GM19452 (cell line): ENCODE data around the gene PPT1.
A peak's percentile ranks its signal among the peaks of the same experiment; 100 is the strongest.
"Not testable (repeated sequence)": the region's sequence is repeated elsewhere in the genome, so short reads cannot be mapped to it uniquely, and the experiment has no call there.

Experiments
- ATAC-seq: cut with Tn5 transposase; IDR thresholded peaks from one replicate; pipeline ENCODE4 v1.9.1; 2021; ENCODE audit not compliant: unreplicated experiment

PPT1 gene

GRCh38 chr1:40057310-40058030 is 39.6 kb downstream of the PPT1 start:
- ATAC-seq: no peak

- ATAC-seq: no peak
Observed at GRCh38 chr1:40056519-40057309, 40.3 kb downstream of the PPT1 start.

- ATAC-seq: no peak
Observed at GRCh38 chr1:40053138-40053887, 43.7 kb downstream of the PPT1 start.

- no peak for ATAC-seq
Observed at GRCh38 chr1:40050863-40051262, 46.2 kb downstream of the PPT1 start.

GRCh38 chr1:40049725-40050124 is 47.3 kb downstream of the PPT1 start:
- ATAC-seq: no peak

- ATAC-seq: no peak
Observed at GRCh38 chr1:40047769-40048168, 49.3 kb downstream of the PPT1 start.

- no peak for ATAC-seq
Observed at GRCh38 chr1:40047276-40047675, 49.8 kb downstream of the PPT1 start.

- no peak for ATAC-seq
Observed at GRCh38 chr1:40045766-40046165, 51.3 kb downstream of the PPT1 start.

- ATAC-seq: no peak
Observed at GRCh38 chr1:40045182-40045581, 51.9 kb downstream of the PPT1 start.

- no peak for ATAC-seq
Observed at GRCh38 chr1:40044110-40044509, 52.9 kb downstream of the PPT1 start.

- ATAC-seq: no peak
Observed at GRCh38 chr1:40042341-40042740, 54.7 kb downstream of the PPT1 start.

GRCh38 chr1:40041466-40041838 is 55.6 kb downstream of the PPT1 start:
- ATAC-seq: no peak

- ATAC-seq: peak; percentile 80
Observed at GRCh38 chr1:40040511-40041465, 56.3 kb downstream of the PPT1 start, which contains the start of gene CAP1. Gene CAP1, plus strand, starts transcription at chr1:40040729. Its CDS starts 18,618 bp downstream, at chr1:40059347.

GRCh38 chr1:40039757-40040510 is 57.1 kb downstream of the PPT1 start:
- ATAC-seq: peak; percentile 59

GRCh38 chr1:40039245-40039756 is 57.8 kb downstream of the PPT1 start:
- peak; percentile 5 for ATAC-seq

- ATAC-seq: no peak
Observed at GRCh38 chr1:40038697-40039096, 58.4 kb downstream of the PPT1 start.

- not testable (repeated sequence) for ATAC-seq
Observed at GRCh38 chr1:40037254-40037653, 59.8 kb downstream of the PPT1 start.

- no peak for ATAC-seq
Observed at GRCh38 chr1:40036574-40036973, 60.5 kb downstream of the PPT1 start.

GRCh38 chr1:40034869-40035268 is 62.2 kb downstream of the PPT1 start:
- ATAC-seq: no peak
